HL-60 (cell line): ENCODE measurements around the gene ODC1.

Source experiments
- GABPA ChIP-seq: IDR thresholded peaks from 2 replicates; pipeline ENCODE4 v1.6.1; 2012; ENCODE audit warnings: low read depth
- POLR2AphosphoS5 ChIP-seq: IDR thresholded peaks from 2 replicates; pipeline ENCODE4 v1.6.1; 2012; ENCODE audit warnings: low read depth
- TF ChIP-seq, protein P1 (sequence below): IDR thresholded peaks from one replicate; pipeline ENCODE4 v1.5.1; 2011; ENCODE audit warnings: low read length, control low read depth, inconsistent platforms; ENCODE audit not compliant: insufficient read depth
- TF ChIP-seq, protein P2 (sequence below): IDR thresholded peaks from 2 replicates; pipeline ENCODE4 v1.6.1; 2012; ENCODE audit warnings: low read depth; ENCODE audit not compliant: insufficient replicate concordance

DNA sequence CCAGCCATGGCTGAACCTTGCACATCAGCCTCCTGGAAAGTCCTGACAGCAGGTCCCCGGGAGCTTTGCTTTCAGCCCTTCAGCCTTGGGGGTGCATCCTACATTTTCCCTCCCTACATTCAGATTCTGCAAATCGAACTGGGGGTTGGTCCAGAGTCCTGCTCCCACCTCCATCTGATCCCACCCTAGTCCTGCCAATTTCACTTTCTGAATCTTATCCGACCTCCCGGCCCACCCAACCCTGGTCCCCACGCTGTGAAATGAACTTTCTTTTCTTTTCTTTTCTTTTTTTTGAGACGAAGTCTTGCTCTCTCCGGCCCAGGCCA is 47.8 kb upstream of the ODC1 start:
- TF ChIP-seq, protein P1, sequence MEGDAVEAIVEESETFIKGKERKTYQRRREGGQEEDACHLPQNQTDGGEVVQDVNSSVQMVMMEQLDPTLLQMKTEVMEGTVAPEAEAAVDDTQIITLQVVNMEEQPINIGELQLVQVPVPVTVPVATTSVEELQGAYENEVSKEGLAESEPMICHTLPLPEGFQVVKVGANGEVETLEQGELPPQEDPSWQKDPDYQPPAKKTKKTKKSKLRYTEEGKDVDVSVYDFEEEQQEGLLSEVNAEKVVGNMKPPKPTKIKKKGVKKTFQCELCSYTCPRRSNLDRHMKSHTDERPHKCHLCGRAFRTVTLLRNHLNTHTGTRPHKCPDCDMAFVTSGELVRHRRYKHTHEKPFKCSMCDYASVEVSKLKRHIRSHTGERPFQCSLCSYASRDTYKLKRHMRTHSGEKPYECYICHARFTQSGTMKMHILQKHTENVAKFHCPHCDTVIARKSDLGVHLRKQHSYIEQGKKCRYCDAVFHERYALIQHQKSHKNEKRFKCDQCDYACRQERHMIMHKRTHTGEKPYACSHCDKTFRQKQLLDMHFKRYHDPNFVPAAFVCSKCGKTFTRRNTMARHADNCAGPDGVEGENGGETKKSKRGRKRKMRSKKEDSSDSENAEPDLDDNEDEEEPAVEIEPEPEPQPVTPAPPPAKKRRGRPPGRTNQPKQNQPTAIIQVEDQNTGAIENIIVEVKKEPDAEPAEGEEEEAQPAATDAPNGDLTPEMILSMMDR = no peak
- no peak for TF ChIP-seq POLR2AphosphoS5
- no peak for TF ChIP-seq GABPA
- TF ChIP-seq, protein P2, sequence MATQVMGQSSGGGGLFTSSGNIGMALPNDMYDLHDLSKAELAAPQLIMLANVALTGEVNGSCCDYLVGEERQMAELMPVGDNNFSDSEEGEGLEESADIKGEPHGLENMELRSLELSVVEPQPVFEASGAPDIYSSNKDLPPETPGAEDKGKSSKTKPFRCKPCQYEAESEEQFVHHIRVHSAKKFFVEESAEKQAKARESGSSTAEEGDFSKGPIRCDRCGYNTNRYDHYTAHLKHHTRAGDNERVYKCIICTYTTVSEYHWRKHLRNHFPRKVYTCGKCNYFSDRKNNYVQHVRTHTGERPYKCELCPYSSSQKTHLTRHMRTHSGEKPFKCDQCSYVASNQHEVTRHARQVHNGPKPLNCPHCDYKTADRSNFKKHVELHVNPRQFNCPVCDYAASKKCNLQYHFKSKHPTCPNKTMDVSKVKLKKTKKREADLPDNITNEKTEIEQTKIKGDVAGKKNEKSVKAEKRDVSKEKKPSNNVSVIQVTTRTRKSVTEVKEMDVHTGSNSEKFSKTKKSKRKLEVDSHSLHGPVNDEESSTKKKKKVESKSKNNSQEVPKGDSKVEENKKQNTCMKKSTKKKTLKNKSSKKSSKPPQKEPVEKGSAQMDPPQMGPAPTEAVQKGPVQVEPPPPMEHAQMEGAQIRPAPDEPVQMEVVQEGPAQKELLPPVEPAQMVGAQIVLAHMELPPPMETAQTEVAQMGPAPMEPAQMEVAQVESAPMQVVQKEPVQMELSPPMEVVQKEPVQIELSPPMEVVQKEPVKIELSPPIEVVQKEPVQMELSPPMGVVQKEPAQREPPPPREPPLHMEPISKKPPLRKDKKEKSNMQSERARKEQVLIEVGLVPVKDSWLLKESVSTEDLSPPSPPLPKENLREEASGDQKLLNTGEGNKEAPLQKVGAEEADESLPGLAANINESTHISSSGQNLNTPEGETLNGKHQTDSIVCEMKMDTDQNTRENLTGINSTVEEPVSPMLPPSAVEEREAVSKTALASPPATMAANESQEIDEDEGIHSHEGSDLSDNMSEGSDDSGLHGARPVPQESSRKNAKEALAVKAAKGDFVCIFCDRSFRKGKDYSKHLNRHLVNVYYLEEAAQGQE = no peak
